Astrocyte (in vitro differentiated cells and primary cell): ENCODE measurements around the gene TMEM120B. TPM values are rescaled to one million over a fixed set of nuclear protein-coding genes. Genes with fewer than 3 reads are reported as not detected.
A peak's percentile ranks its signal among the peaks of the same experiment; 100 is the strongest.

Experiments
- DNase-seq: peaks from one replicate; pipeline ENCODE4 v3.0.0-alpha.2; 2010; ENCODE audit warnings: low read depth
- FAIRE-seq: peaks from 2 replicates; lab custom pipeline; 2011; peaks lifted over from hg19 to GRCh38; lab: Jason Lieb, UNC
- H2AFZ ChIP-seq: 2 replicates; pipeline ENCODE4 v1.6.0; 2012; ENCODE audit warnings: low read depth, low read length, inconsistent platforms
- H3K27ac ChIP-seq: 2 replicates; pipeline ENCODE4 v1.5.1; 2011; ENCODE audit warnings: low read depth, low read length, inconsistent platforms
- H3K27me3 ChIP-seq: 2 replicates; pipeline ENCODE4 v1.6.0; 2011; ENCODE audit warnings: low read length, inconsistent platforms; ENCODE audit not compliant: insufficient read depth
- H3K36me3 ChIP-seq: 2 replicates; pipeline ENCODE4 v1.5.1; 2011; ENCODE audit warnings: low read length, inconsistent platforms; ENCODE audit not compliant: insufficient read depth
- H3K4me1 ChIP-seq: 2 replicates; pipeline ENCODE4 v1.5.1; 2011; ENCODE audit warnings: low read length, inconsistent platforms; ENCODE audit not compliant: insufficient read depth
- H3K4me2 ChIP-seq: 2 replicates; pipeline ENCODE4 v1.6.0; 2012; ENCODE audit warnings: low read length, inconsistent platforms
- H3K4me3 ChIP-seq: 2 replicates; pipeline ENCODE4 v1.5.1; 2011; ENCODE audit warnings: low read depth, mild to moderate bottlenecking, low read length, inconsistent platforms; ENCODE audit not compliant: insufficient read depth
- H3K79me2 ChIP-seq: 2 replicates; pipeline ENCODE4 v1.6.0; 2012; ENCODE audit warnings: mild to moderate bottlenecking, low read length, inconsistent platforms; ENCODE audit not compliant: insufficient read depth
- H3K9ac ChIP-seq: 2 replicates; pipeline ENCODE4 v1.6.0; 2012; ENCODE audit warnings: mild to moderate bottlenecking, low read length, inconsistent platforms
- H3K9me3 ChIP-seq: 2 replicates; pipeline ENCODE4 v1.5.1; 2012; ENCODE audit warnings: low read depth, mild to moderate bottlenecking, low read length, inconsistent platforms; ENCODE audit not compliant: insufficient read depth
- H4K20me1 ChIP-seq: 2 replicates; pipeline ENCODE4 v1.6.0; 2012; ENCODE audit warnings: low read length, inconsistent platforms; ENCODE audit not compliant: insufficient read depth
- H3K27ac Mint-ChIP-seq: one replicate; pipeline ENCODE4 v1.8.0; 2021; ENCODE audit warnings: mild to moderate bottlenecking, mixed read lengths; ENCODE audit not compliant: unreplicated experiment
- H3K27me3 Mint-ChIP-seq: one replicate; pipeline ENCODE4 v1.8.0; 2021; ENCODE audit warnings: low read depth, mixed read lengths; ENCODE audit not compliant: unreplicated experiment
- H3K36me3 Mint-ChIP-seq: one replicate; pipeline ENCODE4 v1.8.0; 2021; ENCODE audit warnings: low read depth, mixed read lengths; ENCODE audit not compliant: unreplicated experiment
- H3K4me1 Mint-ChIP-seq: one replicate; pipeline ENCODE4 v1.8.0; 2021; ENCODE audit warnings: low read depth, mixed read lengths; ENCODE audit not compliant: unreplicated experiment
- H3K4me3 Mint-ChIP-seq: one replicate; pipeline ENCODE4 v1.8.0; 2021; ENCODE audit warnings: mild to moderate bottlenecking, moderate library complexity, mixed read lengths; ENCODE audit not compliant: unreplicated experiment
- H3K9me3 Mint-ChIP-seq: one replicate; pipeline ENCODE4 v1.8.0; 2021; ENCODE audit warnings: mild to moderate bottlenecking, mixed read lengths; ENCODE audit not compliant: unreplicated experiment
- CTCF ChIP-seq: IDR thresholded peaks from 2 replicates; pipeline ENCODE4 v1.5.1; 2011; ENCODE audit warnings: low read depth, mild to moderate bottlenecking, inconsistent platforms, low read length, moderate library complexity; ENCODE audit not compliant: insufficient read depth
- EZH2 ChIP-seq: IDR thresholded peaks from 2 replicates; pipeline ENCODE4 v1.6.1; 2012; ENCODE audit warnings: mild to moderate bottlenecking, low read length, inconsistent platforms; ENCODE audit not compliant: insufficient read depth
- total RNA-seq: library from RNA; stranded (reverse); gene quantifications from 2 replicates; pipeline ENCODE4 v1.2.1, GENCODE V29; 2021

TMEM120B gene
- total RNA-seq, 1 donor from 2014 or later = 36.0 TPM

GRCh38 chr12:121810234-121810817 is 97.8 kb downstream of the TMEM120B start:
- no peaks in the 10 kb centered on the region for H3K9me3 Mint-ChIP-seq
- no peaks in the 10 kb centered on the region for H3K27me3 Mint-ChIP-seq
- H3K4me3 Mint-ChIP-seq = no peak overlapping the region
- Histone ChIP-seq H4K20me1 (peaks cover 91% of the 10 kb centered on the region), H3K9ac (no peak overlapping the region), H2AFZ (no peak overlapping the region), H3K79me2 (peaks cover 96% of the 10 kb centered on the region), H3K4me3 (no peak overlapping the region), H3K27ac (no peak overlapping the region), H3K4me2 (peak overlapping the region; percentile 88), H3K36me3 (peaks cover 25% of the 10 kb centered on the region), H3K9me3 (no peaks in the 10 kb centered on the region), H3K4me1 (peaks cover 42% of the 10 kb centered on the region), H3K27me3 (no peaks in the 10 kb centered on the region)
- H3K36me3 Mint-ChIP-seq = peaks cover 14% of the 10 kb centered on the region
- FAIRE-seq = no peak
- H3K4me1 Mint-ChIP-seq = peaks cover 10% of the 10 kb centered on the region
- DNase-seq = no peak
- H3K27ac Mint-ChIP-seq = no peak overlapping the region
- TF ChIP-seq CTCF = no peak
- no peak for TF ChIP-seq EZH2

- FAIRE-seq = no peak
- peak overlapping the region; percentile 84 for H3K27ac Mint-ChIP-seq
- Histone ChIP-seq H2AFZ (no peak overlapping the region), H3K27me3 (no peaks in the 10 kb centered on the region), H4K20me1 (peaks cover 93% of the 10 kb centered on the region), H3K4me1 (peaks cover 37% of the 10 kb centered on the region), H3K9me3 (no peaks in the 10 kb centered on the region), H3K27ac (no peak overlapping the region), H3K9ac (peak overlapping the region; percentile 70), H3K36me3 (peaks cover 30% of the 10 kb centered on the region), H3K4me2 (peak overlapping the region; percentile 88), H3K4me3 (peak overlapping the region; percentile 64), H3K79me2 (peaks cover 92% of the 10 kb centered on the region)
- H3K27me3 Mint-ChIP-seq = no peaks in the 10 kb centered on the region
- no peak for DNase-seq
- no peaks in the 10 kb centered on the region for H3K9me3 Mint-ChIP-seq
- TF ChIP-seq EZH2 = no peak
- TF ChIP-seq CTCF = no peak
- peaks cover 16% of the 10 kb centered on the region for H3K36me3 Mint-ChIP-seq
- peak overlapping the region; percentile 87 for H3K4me3 Mint-ChIP-seq
- peaks cover 10% of the 10 kb centered on the region for H3K4me1 Mint-ChIP-seq
Observed at GRCh38 chr12:121810833-121811433, 98.4 kb downstream of the TMEM120B start.
